ENCODE data around the gene CCDC74A.
"Not testable (repeated sequence)": the region's sequence is repeated elsewhere in the genome, so short reads cannot be mapped to it uniquely, and the experiment has no call there.

Gene CCDC74A

DNA sequence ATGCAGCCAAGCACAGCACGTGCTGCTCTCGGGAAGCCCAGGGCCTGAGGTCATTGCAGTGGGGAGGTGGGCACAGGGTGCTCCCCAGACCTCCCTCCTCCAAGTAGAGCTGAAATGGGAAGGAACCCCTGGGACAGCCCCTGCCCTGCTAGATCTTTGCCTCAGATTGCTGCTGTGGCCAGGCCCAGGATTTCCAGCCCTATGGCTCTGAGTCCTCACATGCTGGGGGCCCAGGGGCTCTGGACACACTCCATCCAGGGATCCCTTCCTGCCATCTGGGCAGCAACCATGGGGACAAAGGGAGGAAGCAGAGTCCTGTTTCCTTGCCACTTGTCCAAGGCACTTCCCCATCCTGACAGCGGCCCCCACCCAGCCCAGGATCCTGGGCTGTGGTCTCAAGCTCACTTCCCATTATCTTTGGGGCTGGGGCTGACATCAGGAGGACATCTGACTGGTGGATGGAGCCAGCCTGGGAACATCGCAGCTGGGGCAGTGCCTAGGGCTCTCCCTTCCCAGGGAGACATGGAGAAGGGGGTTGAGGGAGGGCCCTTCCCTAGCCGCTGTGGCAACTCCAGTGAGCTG lies 2.3 kb downstream of the CCDC74A start:
- not testable (repeated sequence) for DNase-seq

DNA sequence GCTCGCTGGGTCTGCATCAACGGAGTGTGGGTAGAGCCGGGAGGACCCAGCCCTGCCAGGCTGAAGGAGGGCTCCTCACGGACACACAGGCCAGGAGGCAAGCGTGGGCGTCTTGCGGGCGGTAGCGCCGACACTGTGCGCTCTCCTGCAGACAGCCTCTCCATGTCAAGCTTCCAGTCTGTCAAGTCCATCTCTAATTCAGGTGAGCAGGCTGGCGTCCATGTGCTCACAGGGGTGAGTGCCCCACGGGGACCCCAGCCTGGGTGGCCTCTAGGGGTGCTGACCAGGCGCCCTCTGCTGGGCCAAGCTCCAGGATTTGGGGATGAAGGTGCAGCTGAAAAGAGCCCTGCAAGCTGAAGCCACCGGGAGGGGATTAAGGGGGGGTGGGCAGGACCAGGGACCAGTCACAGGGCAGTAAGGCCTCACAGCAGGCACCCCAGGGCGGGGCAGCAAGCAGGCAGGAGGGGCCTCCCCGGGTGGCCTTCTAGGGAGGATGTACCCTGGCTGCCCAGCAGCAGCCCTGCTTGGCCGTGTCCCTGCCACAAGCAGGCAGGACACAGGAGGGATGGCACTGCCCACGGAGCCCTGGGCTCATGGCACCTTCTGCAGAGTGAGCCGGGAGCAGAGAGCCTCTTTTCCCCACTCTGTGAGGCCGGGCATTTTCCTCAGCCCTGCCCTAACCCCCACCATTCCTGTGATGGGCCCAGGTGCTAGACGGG lies 3.1 kb downstream of the CCDC74A start:
- DNase-seq, result not testable (repeated sequence)

DNA sequence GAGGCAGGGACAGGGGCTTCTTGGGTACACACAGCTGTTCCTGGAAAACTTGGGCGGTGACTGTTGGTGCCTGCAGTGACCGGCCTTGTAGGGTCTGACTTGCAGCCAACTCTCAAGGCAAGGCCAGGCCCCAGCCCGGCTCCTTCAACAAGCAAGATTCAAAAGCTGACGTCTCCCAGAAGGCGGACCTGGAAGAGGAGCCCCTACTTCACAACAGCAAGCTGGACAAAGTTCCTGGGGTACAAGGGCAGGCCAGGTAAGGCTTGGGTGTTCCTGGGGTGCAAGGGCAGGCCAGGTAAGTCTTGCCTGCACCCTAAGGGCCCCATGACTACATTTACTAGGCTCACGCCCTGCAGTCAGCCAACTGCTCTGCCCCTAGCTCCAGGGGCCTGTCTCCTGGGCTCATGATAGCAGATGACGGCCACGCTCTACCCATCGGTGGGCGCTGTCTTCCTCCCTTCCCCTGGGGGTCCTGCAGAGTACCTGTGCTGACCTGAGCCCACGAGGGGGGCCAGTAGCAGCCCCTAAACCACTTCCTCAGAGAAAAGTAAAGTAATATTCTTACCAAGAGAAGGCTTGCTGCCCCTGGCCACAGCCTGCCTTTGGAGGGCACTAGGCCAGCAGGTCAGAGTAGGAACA lies 4.0 kb downstream of the CCDC74A start:
- DNase-seq, result not testable (repeated sequence)

DNA sequence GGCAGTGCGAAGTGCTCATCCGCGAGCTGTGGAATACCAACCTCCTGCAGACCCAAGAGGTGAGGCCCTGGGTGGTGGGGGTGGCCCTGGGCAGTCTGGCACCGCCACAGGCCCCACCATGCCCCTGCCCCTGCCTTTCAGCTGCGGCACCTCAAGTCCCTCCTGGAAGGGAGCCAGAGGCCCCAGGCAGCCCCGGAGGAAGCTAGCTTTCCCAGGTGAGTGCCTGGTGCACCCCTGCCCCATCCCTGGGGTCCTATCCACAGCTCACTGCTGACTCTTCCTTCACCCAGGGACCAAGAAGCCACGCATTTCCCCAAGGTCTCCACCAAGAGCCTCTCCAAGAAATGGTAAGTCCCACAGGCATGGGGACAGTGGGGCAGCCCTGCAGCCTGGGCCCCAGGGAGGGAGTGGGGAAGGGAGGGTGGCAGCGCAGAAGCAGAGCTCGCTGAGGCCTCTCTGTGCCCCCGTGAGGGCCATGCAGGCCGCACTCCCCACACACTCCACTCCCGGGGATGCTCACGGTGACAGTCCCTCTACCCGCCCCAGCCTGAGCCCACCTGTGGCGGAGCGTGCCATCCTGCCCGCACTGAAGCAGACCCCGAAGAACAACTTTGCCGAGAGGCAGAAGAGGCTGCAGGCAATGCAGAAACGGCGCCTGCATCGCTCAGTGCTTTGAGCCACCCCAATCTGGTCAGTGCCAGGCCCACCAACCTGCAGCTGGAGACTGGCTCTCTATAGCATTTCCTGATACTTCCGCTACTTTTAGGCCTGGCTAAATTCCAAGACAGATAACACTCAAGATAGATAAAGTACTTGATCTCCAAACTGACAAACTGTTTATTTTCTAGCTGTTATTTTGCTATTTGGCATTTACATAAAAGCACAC lies 5.3 kb downstream of the CCDC74A start:
- not testable (repeated sequence) for DNase-seq

- not testable (repeated sequence) for DNase-seq
Observed at GRCh38 chr2:131533609-131534316, 6.1 kb downstream of the CCDC74A start.

GRCh38 chr2:131534317-131534672 lies 6.6 kb downstream of the CCDC74A start:
- not testable (repeated sequence) for DNase-seq

DNA sequence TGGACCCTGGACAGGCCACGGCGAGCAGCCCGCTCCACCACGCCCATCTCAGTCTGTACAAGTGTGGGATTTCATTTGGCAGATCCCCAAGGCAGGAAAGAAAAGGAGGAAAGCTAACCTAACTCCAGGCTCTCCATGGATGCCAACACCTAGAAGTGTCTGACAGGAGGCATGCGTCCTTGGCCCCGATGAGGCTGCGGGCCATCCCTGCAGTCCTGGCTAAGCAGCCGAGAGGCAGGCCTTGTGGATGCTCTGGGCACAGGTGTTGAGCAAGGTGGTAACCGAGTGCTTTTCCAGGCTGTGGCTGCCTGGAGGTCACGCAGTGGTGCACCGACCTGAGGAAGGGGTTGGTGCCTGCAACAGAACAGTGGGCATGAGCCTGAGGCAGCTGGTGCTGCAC lies 7.3 kb downstream of the CCDC74A start:
- DNase-seq, result not testable (repeated sequence)

GRCh38 chr2:131535526-131535925 lies 7.8 kb downstream of the CCDC74A start:
- no peak for DNase-seq

GRCh38 chr2:131535951-131536826 lies 8.5 kb downstream of the CCDC74A start:
- not testable (repeated sequence) for DNase-seq

- DNase-seq, result not testable (repeated sequence)
Observed at GRCh38 chr2:131536841-131537240, 9.2 kb downstream of the CCDC74A start.

GRCh38 chr2:131538856-131539255 lies 11.2 kb downstream of the CCDC74A start:
- not testable (repeated sequence) for DNase-seq

- DNase-seq, result no peak
Observed at GRCh38 chr2:131542438-131543384, 15.0 kb downstream of the CCDC74A start.

DNA sequence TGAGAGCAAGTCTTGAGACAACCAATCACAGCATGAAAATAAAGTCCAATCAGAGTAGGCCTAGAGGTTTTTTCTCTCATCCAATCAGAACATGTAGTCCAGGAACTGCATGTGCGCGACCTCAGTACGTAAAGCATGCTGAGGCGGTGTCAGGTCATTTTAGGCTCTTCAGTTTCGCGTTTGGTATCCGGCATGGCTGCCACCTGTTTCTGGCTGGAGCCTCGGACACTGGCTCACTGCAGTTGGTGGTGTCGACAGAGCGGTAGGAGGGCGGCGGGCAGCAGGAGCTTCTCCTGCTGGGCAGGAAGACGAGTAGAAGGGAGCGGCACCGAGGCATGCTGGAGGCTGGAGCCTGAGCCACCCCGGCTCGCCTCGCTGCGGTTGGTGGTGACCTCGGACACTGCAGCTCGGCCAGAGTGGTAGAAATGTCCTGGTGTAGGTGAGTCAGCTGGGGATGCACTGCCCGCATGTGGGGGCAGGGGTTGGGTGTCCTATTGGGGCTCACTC lies 15.8 kb downstream of the CCDC74A start:
- DNase-seq, result no peak

DNA sequence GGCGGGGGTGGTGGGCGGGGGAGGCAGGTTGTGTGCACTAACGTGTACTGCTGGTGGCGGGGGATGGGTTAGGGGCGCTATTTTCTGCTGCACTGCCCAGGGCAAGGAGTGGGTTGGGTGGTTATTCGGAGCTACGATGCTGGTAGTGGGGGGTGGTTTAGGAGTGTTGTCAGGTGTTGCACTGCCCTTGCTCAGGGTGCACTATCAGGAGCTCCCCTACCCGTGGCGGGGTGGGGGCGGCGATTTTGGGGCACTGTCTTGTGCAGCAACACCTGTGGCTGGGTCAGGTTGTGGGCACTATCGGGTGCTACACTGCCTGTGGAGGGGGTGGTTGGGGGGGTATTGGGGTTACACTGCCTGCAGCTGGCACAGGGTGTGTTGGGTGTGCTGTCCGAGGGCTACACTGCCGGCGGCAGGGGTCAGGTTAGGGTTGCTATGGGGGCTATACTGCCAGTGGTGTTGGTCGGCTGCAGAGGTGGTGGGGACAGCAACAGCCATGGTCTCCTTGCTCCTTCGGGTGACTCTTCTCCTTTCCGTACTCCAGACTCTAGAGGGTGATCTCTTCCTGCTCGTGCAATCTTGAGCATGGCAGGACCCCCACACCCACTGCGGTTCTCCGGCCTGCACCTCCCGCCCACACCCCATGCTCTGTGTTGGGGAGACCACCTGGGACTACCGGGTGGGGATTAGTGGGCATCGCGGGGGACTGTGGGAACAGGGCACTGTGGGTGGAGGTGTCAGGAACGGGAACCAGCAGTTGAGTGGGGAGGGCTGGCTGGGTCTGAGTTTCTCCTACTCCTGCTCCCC lies 16.5 kb downstream of the CCDC74A start:
- DNase-seq, result not testable (repeated sequence)

GRCh38 chr2:131544813-131545165 lies 17.1 kb downstream of the CCDC74A start:
- DNase-seq, result not testable (repeated sequence)

- no peak for DNase-seq
Observed at GRCh38 chr2:131552871-131553270, 25.2 kb downstream of the CCDC74A start.

- DNase-seq, result no peak
Observed at GRCh38 chr2:131556998-131557397, 29.3 kb downstream of the CCDC74A start.

GRCh38 chr2:131557558-131558321 lies 30.1 kb downstream of the CCDC74A start:
- no peak for DNase-seq

All from NCI-H446 treated with DMSO at 0.1 percent for 48 hours (cell line).